ENCODE measurements around the gene TWIST2. TPM values are rescaled to one million over a fixed set of nuclear protein-coding genes. Genes with fewer than 3 reads are reported as not detected.
A peak's percentile ranks its signal among the peaks of the same experiment; 100 is the strongest.

TWIST2 gene
- polyA plus RNA-seq, 3 donors, result 0.43 to 0.49 (median 0.43) TPM

DNA sequence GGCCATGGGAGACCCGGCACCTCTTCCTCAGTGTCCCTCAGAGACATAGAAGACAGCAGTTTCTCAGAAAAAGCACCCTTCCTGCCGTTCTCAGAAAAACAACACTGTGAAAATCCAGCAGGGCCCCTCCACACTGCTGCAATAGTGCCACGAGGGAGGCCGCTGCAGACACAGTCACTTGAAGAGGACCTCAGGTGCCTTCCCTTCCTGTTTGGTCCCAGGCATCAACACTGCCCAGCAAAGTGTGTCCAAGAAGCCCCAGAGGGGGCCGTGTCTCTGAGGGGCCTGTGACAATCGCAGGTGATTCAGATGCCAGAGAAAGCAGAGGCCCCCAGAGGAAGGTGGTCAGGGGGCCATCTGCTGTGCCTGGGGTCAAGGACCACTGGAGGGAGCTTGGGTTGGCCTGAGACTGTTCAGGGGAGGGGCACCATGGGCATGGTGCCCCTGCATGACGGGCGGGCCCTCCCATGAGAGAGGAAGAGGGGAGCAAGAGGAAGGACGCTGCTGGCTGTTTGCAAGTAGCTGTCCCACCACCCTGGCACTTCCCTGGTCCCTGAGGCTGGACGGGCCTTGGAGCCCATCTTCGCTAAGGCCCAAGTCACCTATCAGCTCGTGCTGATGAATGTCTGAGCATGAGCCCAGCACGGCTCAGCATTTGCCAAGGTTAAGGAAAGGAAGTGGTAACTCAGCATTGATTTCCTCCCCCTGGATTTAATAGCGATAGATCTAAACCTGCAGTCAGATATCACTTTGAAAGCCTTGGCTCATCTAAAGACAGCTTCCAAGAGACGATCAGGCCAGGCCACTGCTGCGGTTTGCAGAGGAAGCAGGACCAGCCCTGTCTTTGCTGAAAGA lies 9.1 kb downstream of the TWIST2 start:
- Histone ChIP-seq H3K79me2 (ENCODE audit: insufficient read depth, low read length) (no peaks in the 10 kb centered on the region), H3K4me2 (replicated peaks; ENCODE audit: extremely low read depth, low read length, poor library complexity, severe bottlenecking) (no peak overlapping the region), H4K20me1 (ENCODE audit: insufficient read depth, low read length) (no peaks in the 10 kb centered on the region), H3K27me3 (ENCODE audit: control insufficient read depth in 2 of 2, insufficient read depth in 2 of 2, low read length in 2 of 2) (peaks cover 16 to 23% of the 10 kb centered on the region in 2 donors), H2AFZ (ENCODE audit: insufficient read depth, low read depth, low read length, poor library complexity, severe bottlenecking) (no peak overlapping the region), H3K4me1 (ENCODE audit: control insufficient read depth in 1 of 2, insufficient read depth in 2 of 2, low read length in 2 of 2) (peaks cover 13 to 17% of the 10 kb centered on the region in 2 donors), H3K9ac (ENCODE audit: insufficient read depth, low read length, poor library complexity, severe bottlenecking) (no peak overlapping the region), H3K36me3 (replicated peaks in 1 of 2; ENCODE audit: control insufficient read depth in 1 of 2, insufficient read depth in 2 of 2, low read length in 2 of 2) (no peaks in the 10 kb centered on the region), H3K4me3 (replicated peaks in 1 of 3; ENCODE audit: low read depth in 2 of 3, low read length in 3 of 3) (no peak overlapping the region), H3K9me3 (replicated peaks in 1 of 2; ENCODE audit: control insufficient read depth in 1 of 2, insufficient read depth in 1 of 2, low read length in 2 of 2) (peaks cover 11 to 12% of the 10 kb centered on the region in 2 donors), H3K27ac (ENCODE audit: low read depth in 1 of 2, low read length in 2 of 2) (no peak overlapping the region)
- H3K9me3 Mint-ChIP-seq, result peaks cover 2 to 20% (median 16%) of the 10 kb centered on the region in 7 donors
- no peak for DNase-seq
- intact Hi-C loops (cut with micrococcal nuclease), result no loop called here
- H3K4me1 Mint-ChIP-seq, result peaks cover 17% of the 10 kb centered on the region
- H3K36me3 Mint-ChIP-seq, result no peaks in the 10 kb centered on the region
- peaks cover 39 to 54% (median 49%) of the 10 kb centered on the region in 3 donors for H3K27me3 Mint-ChIP-seq (ENCODE audit: low read depth in 3 of 3)
- no peak overlapping the region for H3K4me3 Mint-ChIP-seq
- no peak overlapping the region for H3K27ac Mint-ChIP-seq
- 84% methylated on average over 16 of the region's 16 CpGs for WGBS (ENCODE audit: insufficient coverage)
- TF ChIP-seq, protein P1, sequence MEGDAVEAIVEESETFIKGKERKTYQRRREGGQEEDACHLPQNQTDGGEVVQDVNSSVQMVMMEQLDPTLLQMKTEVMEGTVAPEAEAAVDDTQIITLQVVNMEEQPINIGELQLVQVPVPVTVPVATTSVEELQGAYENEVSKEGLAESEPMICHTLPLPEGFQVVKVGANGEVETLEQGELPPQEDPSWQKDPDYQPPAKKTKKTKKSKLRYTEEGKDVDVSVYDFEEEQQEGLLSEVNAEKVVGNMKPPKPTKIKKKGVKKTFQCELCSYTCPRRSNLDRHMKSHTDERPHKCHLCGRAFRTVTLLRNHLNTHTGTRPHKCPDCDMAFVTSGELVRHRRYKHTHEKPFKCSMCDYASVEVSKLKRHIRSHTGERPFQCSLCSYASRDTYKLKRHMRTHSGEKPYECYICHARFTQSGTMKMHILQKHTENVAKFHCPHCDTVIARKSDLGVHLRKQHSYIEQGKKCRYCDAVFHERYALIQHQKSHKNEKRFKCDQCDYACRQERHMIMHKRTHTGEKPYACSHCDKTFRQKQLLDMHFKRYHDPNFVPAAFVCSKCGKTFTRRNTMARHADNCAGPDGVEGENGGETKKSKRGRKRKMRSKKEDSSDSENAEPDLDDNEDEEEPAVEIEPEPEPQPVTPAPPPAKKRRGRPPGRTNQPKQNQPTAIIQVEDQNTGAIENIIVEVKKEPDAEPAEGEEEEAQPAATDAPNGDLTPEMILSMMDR (IDR thresholded peaks at IDR 0.05), result no peak

DNA sequence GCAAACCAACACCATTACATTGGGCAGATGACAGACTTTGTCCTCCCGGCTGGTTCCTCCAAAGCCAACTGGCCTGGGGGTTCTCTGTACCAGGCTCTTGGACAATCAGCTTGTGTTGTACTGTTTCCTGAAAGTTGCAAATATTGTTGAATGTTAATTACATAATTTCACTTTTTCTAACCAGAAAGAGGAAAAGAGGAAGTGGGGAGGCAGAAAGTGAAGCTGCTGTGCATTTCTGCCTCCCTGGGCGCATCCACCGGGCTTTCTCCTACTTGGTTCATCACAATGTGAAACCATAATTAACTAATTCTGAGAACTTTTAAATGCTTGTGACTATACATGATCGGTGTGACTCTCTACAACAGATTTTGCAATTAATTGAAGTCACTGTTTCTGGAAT lies 10.1 kb downstream of the TWIST2 start:
- peak; percentile 4 to 15 (median 12) for DNase-seq
- Histone ChIP-seq H3K79me2 (ENCODE audit: insufficient read depth, low read length) (no peaks in the 10 kb centered on the region), H3K27ac (ENCODE audit: low read depth in 1 of 2, low read length in 2 of 2) (no peak overlapping the region), H3K4me2 (replicated peaks; ENCODE audit: extremely low read depth, low read length, poor library complexity, severe bottlenecking) (peak overlapping the region; percentile 1), H3K9ac (ENCODE audit: insufficient read depth, low read length, poor library complexity, severe bottlenecking) (peak overlapping the region; percentile 15), H3K4me1 (ENCODE audit: control insufficient read depth in 1 of 2, insufficient read depth in 2 of 2, low read length in 2 of 2) (peaks cover 13 to 17% of the 10 kb centered on the region in 2 donors), H4K20me1 (ENCODE audit: insufficient read depth, low read length) (no peaks in the 10 kb centered on the region), H3K4me3 (replicated peaks in 1 of 3; ENCODE audit: low read depth in 2 of 3, low read length in 3 of 3) (no peak overlapping the region), H2AFZ (ENCODE audit: insufficient read depth, low read depth, low read length, poor library complexity, severe bottlenecking) (no peak overlapping the region), H3K9me3 (replicated peaks in 1 of 2; ENCODE audit: control insufficient read depth in 1 of 2, insufficient read depth in 1 of 2, low read length in 2 of 2) (peaks cover 11 to 12% of the 10 kb centered on the region in 2 donors), H3K27me3 (ENCODE audit: control insufficient read depth in 2 of 2, insufficient read depth in 2 of 2, low read length in 2 of 2) (peaks cover 10 to 14% of the 10 kb centered on the region in 2 donors), H3K36me3 (replicated peaks in 1 of 2; ENCODE audit: control insufficient read depth in 1 of 2, insufficient read depth in 2 of 2, low read length in 2 of 2) (no peaks in the 10 kb centered on the region)
- Mint-ChIP-seq H3K36me3 (no peaks in the 10 kb centered on the region), H3K27ac (peak overlapping the region in 4 of 7 donors; percentile 25 to 68 (median 48)), H3K4me3 (peak overlapping the region in 1 of 2 donors; percentile 42), H3K9me3 (peaks cover 2 to 20% (median 16%) of the 10 kb centered on the region in 7 donors), H3K4me1 (peaks cover 17% of the 10 kb centered on the region), H3K27me3 (ENCODE audit: low read depth in 3 of 3) (peaks cover 37 to 49% (median 44%) of the 10 kb centered on the region in 3 donors)
- intact Hi-C loops (cut with micrococcal nuclease), result no loop called here
- no CpG with 5 or more reads among the region's 4 CpGs for WGBS (ENCODE audit: insufficient coverage)
- TF ChIP-seq, protein P1 (IDR thresholded peaks at IDR 0.05), result no peak

All from CD14-positive monocyte (primary cell).